Parathyroid adenoma (tissue), 2 donors: ENCODE results near the gene PDZD11.
"Not testable (repeated sequence)": the region's sequence is repeated elsewhere in the genome, so short reads cannot be mapped to it uniquely, and the experiment has no call there.

ENCODE experiments used
- H2AFZ ChIP-seq: fragments of 300-600 bp; sonication (generic); one replicate; pipeline ENCODE4 v1.7.0; 2017; ENCODE audit warnings: antibody characterized with exemption, mild to moderate bottlenecking
- H3K27ac ChIP-seq: fragments of 300-600 bp; sonication (generic); one replicate; pipeline ENCODE4 v1.7.0; 2017
- H3K27me3 ChIP-seq: fragments of 300-600 bp; sonication (generic); one replicate; pipeline ENCODE4 v1.7.0; 2017; ENCODE audit warnings: low read length; ENCODE audit not compliant: control insufficient read depth, insufficient read depth
- H3K36me3 ChIP-seq: fragments of 300-600 bp; sonication (generic); one replicate; pipeline ENCODE4 v1.7.0; 2017; ENCODE audit warnings: low read length; ENCODE audit not compliant: control insufficient read depth, insufficient read depth
- H3K4me1 ChIP-seq: fragments of 300-600 bp; sonication (generic); one replicate; pipeline ENCODE4 v1.7.0; 2017; ENCODE audit warnings: control low read depth
- H3K4me2 ChIP-seq: fragments of 300-600 bp; sonication (generic); one replicate; pipeline ENCODE4 v1.7.0; 2017; ENCODE audit warnings: low read length
- H3K4me3 ChIP-seq: fragments of 300-600 bp; sonication (generic); one replicate; pipeline ENCODE4 v1.7.0; 2017; ENCODE audit warnings: low read depth, low read length
- H3K79me2 ChIP-seq: fragments of 300-600 bp; sonication (generic); one replicate; pipeline ENCODE4 v1.7.0; 2017; ENCODE audit warnings: control low read depth
- H3K9ac ChIP-seq: fragments of 300-600 bp; sonication (generic); one replicate; pipeline ENCODE4 v1.7.0; 2017; ENCODE audit warnings: mild to moderate bottlenecking
- H3K9me3 ChIP-seq: fragments of 300-600 bp; sonication (generic); one replicate; pipeline ENCODE4 v1.7.0; 2017; ENCODE audit warnings: low read length; ENCODE audit not compliant: control insufficient read depth
- CTCF ChIP-seq: fragments of 300-600 bp; sonication (generic); IDR thresholded peaks from one replicate; pipeline ENCODE4 v1.7.0; 2017; ENCODE audit warnings: antibody characterized with exemption, mild to moderate bottlenecking
- donor health status: primary hyperparathyroidism.

PDZD11 gene

GRCh38 chrX:70280573-70280972, 9.2 kb downstream of the PDZD11 start:
- Histone ChIP-seq H3K79me2 (no peaks in the 10 kb centered on the region), H3K36me3 (no peaks in the 10 kb centered on the region), H3K27ac (no peak overlapping the region), H3K4me3 (no peak overlapping the region), H3K9ac (no peak overlapping the region), H2AFZ (no peak overlapping the region), H3K4me1 (no peaks in the 10 kb centered on the region), H3K27me3 (no peaks in the 10 kb centered on the region), H3K9me3 (no peaks in the 10 kb centered on the region), H3K4me2 (no peak overlapping the region)
- no peak for TF ChIP-seq CTCF

- H2AFZ ChIP-seq = no peak overlapping the region
- H3K9me3 ChIP-seq = no peaks in the 10 kb centered on the region
- no peak overlapping the region for H3K9ac ChIP-seq
- H3K27me3 ChIP-seq = no peaks in the 10 kb centered on the region
- no peaks in the 10 kb centered on the region for H3K79me2 ChIP-seq
- no peak for TF ChIP-seq CTCF
- no peaks in the 10 kb centered on the region for H3K36me3 ChIP-seq
- no peak overlapping the region for H3K27ac ChIP-seq
- no peak overlapping the region for H3K4me2 ChIP-seq
- no peaks in the 10 kb centered on the region for H3K4me1 ChIP-seq
- H3K4me3 ChIP-seq = no peak overlapping the region
These were observed 10.6 kb downstream of the PDZD11 start for GRCh38 chrX:70279081-70279480.

- not testable (repeated sequence) for H3K9ac ChIP-seq, H3K36me3 ChIP-seq, H2AFZ ChIP-seq, H3K27me3 ChIP-seq, H3K4me1 ChIP-seq, H3K4me3 ChIP-seq, H3K9me3 ChIP-seq, H3K79me2 ChIP-seq, H3K27ac ChIP-seq, H3K4me2 ChIP-seq
These were observed 15.7 kb downstream of the PDZD11 start for GRCh38 chrX:70274029-70274428.

GRCh38 chrX:70268034-70268433, 21.7 kb downstream of the PDZD11 start, which contains the start of gene ARR3:
Gene ARR3, plus strand, starts transcription at chrX:70268334. Its CDS starts 1,052 bp downstream, at chrX:70269386.
- Histone ChIP-seq H3K27me3 (no peaks in the 10 kb centered on the region), H2AFZ (no peak within 1 kb of the TSS), H3K9ac (no peak within 1 kb of the TSS), H3K4me1 (no peaks in the 10 kb centered on the region), H3K27ac (no peak within 1 kb of the TSS), H3K4me3 (no peak within 1 kb of the TSS), H3K36me3 (no peaks in the 10 kb centered on the region), H3K4me2 (no peak within 1 kb of the TSS), H3K79me2 (no peaks in the 10 kb centered on the region), H3K9me3 (no peaks in the 10 kb centered on the region)
- no peak for TF ChIP-seq CTCF

GRCh38 chrX:70264784-70265183, 24.9 kb downstream of the PDZD11 start:
- no peak for TF ChIP-seq CTCF

More at GRCh38 chrX:70264784-70265183, 24.9 kb downstream of the PDZD11 start:
- no peak overlapping the region for H3K27ac ChIP-seq
- no peaks in the 10 kb centered on the region for H3K9me3 ChIP-seq
- H2AFZ ChIP-seq = no peak overlapping the region
- H3K79me2 ChIP-seq = no peaks in the 10 kb centered on the region
- no peak overlapping the region for H3K9ac ChIP-seq
- H3K36me3 ChIP-seq = no peaks in the 10 kb centered on the region
- no peak overlapping the region for H3K4me3 ChIP-seq
- no peaks in the 10 kb centered on the region for H3K4me1 ChIP-seq
- H3K4me2 ChIP-seq = no peak overlapping the region
- no peaks in the 10 kb centered on the region for H3K27me3 ChIP-seq
